OCI-LY3 (cell line): ENCODE measurements around the gene DHX29.

ENCODE experiments used
- H2AFZ ChIP-seq: fragments of 200-600, 300-600 bp; shearing (Covaris generic); 2 replicates; pipeline ENCODE4 v1.6.0; 2014; ENCODE audit warnings: antibody characterized with exemption, low read depth, low read length
- H3K27ac ChIP-seq: fragments of 200-600, 300-600 bp; sonication (generic); 2 replicates; pipeline ENCODE4 v1.5.1; 2014; ENCODE audit warnings: mild to moderate bottlenecking, low read length, moderate library complexity, mixed read lengths
- H3K27me3 ChIP-seq: fragments of 200-600, 300-600 bp; sonication (generic); 2 replicates; pipeline ENCODE4 v1.6.1; 2014; ENCODE audit warnings: low read depth, low read length, mixed read lengths
- H3K36me3 ChIP-seq: fragments of 200-600, 300-600 bp; sonication (generic); replicated peaks from 2 replicates; pipeline ENCODE3; 2014; ENCODE audit warnings: low read depth, low read length, mixed read lengths
- H3K4me1 ChIP-seq: fragments of 300-600, 200-600 bp; sonication (generic); 2 replicates; pipeline ENCODE4 v1.6.1; 2014; ENCODE audit warnings: low read length, mixed read lengths
- H3K4me2 ChIP-seq: fragments of 200-600, 300-600 bp; sonication (generic); 2 replicates; pipeline ENCODE4 v1.6.1; 2014; ENCODE audit warnings: low read length, mixed read lengths
- H3K4me3 ChIP-seq: fragments of 300-600, 200-600 bp; sonication (generic); 2 replicates; pipeline ENCODE4 v1.5.1; 2014; ENCODE audit warnings: antibody characterized with exemption, mild to moderate bottlenecking, low read length, moderate library complexity
- H3K79me2 ChIP-seq: fragments of 300-600, 200-600 bp; shearing (Covaris generic); 2 replicates; pipeline ENCODE4 v1.6.1; 2014; ENCODE audit warnings: mild to moderate bottlenecking, low read length, mixed read lengths
- H3K9ac ChIP-seq: fragments of 300-600, 200-600 bp; shearing (Covaris generic); 2 replicates; pipeline ENCODE4 v1.6.0; 2014; ENCODE audit warnings: mild to moderate bottlenecking, low read length, moderate library complexity
- H3K9me3 ChIP-seq: fragments of 200-600, 300-600 bp; shearing (Covaris generic); 2 replicates; pipeline ENCODE4 v1.6.1; 2014; ENCODE audit warnings: low read length, mixed read lengths; ENCODE audit not compliant: insufficient read depth
- H4K20me1 ChIP-seq: fragments of 200-600, 300-600 bp; sonication (generic); 2 replicates; pipeline ENCODE4 v1.6.1; 2016; ENCODE audit warnings: low read length, mixed read lengths; ENCODE audit not compliant: insufficient read depth
- EZH2phosphoT487 ChIP-seq: fragments of 200-600 bp; shearing (Covaris generic); IDR thresholded peaks from 2 replicates; pipeline ENCODE4 v1.6.1; 2018; ENCODE audit warnings: antibody characterized with exemption, mixed run types, low read depth
- TF ChIP-seq, protein P1 (sequence below): fragments of 200-600, 300-600 bp; sonication (generic); IDR thresholded peaks from 2 replicates; pipeline ENCODE4 v1.5.1; 2014; ENCODE audit warnings: antibody characterized with exemption, low read length, low read depth

Gene DHX29

DNA sequence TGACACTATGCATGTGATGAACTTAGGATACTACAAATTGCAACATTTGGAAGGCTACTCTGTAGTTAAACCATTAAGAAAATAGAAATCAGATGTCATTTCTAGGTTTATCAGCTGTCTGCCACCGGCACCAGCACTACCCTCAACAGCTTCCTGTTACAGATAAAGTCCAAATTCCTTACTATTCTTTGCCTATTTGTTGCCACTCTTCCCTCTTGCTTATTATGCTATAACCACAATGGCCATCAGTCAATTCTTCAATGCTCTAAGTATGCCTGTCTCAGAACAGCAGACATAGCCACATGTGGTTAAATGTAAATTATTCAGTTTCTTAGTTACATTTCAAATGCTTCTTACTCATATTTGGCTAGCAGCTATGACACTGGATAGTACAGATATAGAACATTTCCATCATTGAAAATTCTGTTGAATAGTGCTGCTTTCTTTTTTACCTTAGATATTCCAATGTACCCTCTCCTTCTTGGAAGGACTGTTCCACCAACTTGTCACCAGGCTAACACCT is 21.0 kb downstream of the DHX29 start:
- Histone ChIP-seq H2AFZ (no peak overlapping the region), H3K79me2 (no peaks in the 10 kb centered on the region), H4K20me1 (no peaks in the 10 kb centered on the region), H3K27me3 (no peaks in the 10 kb centered on the region), H3K9me3 (no peaks in the 10 kb centered on the region), H3K36me3 (peaks cover 3% of the 10 kb centered on the region), H3K4me1 (no peaks in the 10 kb centered on the region), H3K27ac (no peak overlapping the region), H3K9ac (no peak overlapping the region), H3K4me2 (no peak overlapping the region), H3K4me3 (no peak overlapping the region)
- TF ChIP-seq, protein P1, sequence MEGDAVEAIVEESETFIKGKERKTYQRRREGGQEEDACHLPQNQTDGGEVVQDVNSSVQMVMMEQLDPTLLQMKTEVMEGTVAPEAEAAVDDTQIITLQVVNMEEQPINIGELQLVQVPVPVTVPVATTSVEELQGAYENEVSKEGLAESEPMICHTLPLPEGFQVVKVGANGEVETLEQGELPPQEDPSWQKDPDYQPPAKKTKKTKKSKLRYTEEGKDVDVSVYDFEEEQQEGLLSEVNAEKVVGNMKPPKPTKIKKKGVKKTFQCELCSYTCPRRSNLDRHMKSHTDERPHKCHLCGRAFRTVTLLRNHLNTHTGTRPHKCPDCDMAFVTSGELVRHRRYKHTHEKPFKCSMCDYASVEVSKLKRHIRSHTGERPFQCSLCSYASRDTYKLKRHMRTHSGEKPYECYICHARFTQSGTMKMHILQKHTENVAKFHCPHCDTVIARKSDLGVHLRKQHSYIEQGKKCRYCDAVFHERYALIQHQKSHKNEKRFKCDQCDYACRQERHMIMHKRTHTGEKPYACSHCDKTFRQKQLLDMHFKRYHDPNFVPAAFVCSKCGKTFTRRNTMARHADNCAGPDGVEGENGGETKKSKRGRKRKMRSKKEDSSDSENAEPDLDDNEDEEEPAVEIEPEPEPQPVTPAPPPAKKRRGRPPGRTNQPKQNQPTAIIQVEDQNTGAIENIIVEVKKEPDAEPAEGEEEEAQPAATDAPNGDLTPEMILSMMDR: no peak
- TF ChIP-seq EZH2phosphoT487: no peak

DNA sequence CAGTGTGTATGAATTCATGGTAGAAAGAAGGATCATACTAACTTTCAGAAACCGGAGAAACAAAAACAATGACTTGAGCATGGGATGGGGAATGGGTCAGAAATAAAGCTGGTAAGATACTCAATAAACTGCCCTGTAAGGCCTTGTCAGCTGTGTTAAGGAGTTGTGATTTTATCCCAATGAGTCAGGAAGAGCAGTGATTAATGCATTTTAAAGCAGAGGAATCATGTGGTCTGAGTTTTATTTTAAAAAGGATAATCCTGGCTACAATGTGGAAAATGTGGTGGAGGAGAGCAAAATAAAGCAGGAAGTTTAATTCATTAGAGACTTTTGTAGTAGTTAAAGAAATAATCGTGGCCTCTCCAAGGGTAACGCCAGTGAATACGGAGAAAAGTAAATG is 28.7 kb downstream of the DHX29 start:
- no peak for TF ChIP-seq EZH2phosphoT487
- TF ChIP-seq, protein P1: no peak
- peaks cover 6% of the 10 kb centered on the region for H3K36me3 ChIP-seq
- no peak overlapping the region for H3K4me2 ChIP-seq
- H3K27ac ChIP-seq: no peak overlapping the region
- H3K9me3 ChIP-seq: no peaks in the 10 kb centered on the region
- H2AFZ ChIP-seq: no peak overlapping the region
- H3K79me2 ChIP-seq: no peaks in the 10 kb centered on the region
- H3K4me3 ChIP-seq: no peak overlapping the region
- no peaks in the 10 kb centered on the region for H3K4me1 ChIP-seq
- H3K9ac ChIP-seq: no peak overlapping the region
- H4K20me1 ChIP-seq: no peaks in the 10 kb centered on the region
- H3K27me3 ChIP-seq: no peaks in the 10 kb centered on the region

DNA sequence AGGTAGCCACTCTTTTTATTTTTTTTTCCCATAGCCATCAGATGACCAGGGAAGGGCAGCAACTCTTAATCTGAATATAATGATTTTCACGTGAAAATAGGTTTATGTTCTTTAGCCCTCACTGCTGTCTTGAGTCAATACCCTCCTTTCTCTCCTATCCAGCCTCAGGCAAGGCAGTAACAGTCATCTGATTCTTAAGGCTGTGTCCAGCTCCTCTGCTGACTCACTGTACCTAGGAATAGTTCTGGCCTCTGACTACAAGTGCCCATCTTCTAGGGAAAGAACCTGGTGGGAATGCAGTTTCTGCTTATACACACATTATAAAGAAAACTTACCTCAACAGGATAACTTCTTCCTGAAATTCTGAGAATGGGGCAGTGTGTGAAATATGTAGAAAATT is 30.7 kb downstream of the DHX29 start:
- Histone ChIP-seq H3K9ac (no peak overlapping the region), H2AFZ (no peak overlapping the region)
- TF ChIP-seq, protein P1: no peak
- TF ChIP-seq EZH2phosphoT487: no peak

DNA sequence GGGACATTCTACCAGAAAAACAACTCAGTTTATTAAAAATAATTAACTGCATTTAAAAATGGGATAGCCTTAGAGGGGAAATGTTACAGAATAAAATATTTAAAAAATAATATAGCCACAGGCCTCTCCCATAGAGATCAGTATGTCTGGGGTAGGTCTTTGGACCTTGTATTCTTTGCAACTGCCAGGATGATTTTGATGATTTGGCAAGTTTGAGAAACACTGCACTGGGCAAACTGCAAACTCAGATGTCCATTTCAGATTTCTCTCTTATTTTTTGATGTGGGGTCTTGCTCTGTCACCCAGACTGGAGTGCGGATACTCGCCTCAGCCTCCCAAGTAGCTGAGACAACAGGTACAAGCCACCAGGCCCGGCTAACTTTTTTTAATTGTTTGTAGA is 49.2 kb downstream of the DHX29 start:
- TF ChIP-seq, protein P1: no peak
- no peak for TF ChIP-seq EZH2phosphoT487
- H3K4me2 ChIP-seq: no peak overlapping the region
- no peaks in the 10 kb centered on the region for H3K27me3 ChIP-seq
- H3K9ac ChIP-seq: no peak overlapping the region
- H3K9me3 ChIP-seq: no peaks in the 10 kb centered on the region
- no peak overlapping the region for H3K27ac ChIP-seq
- no peak overlapping the region for H2AFZ ChIP-seq
- H4K20me1 ChIP-seq: no peaks in the 10 kb centered on the region
- H3K79me2 ChIP-seq: no peaks in the 10 kb centered on the region
- no peaks in the 10 kb centered on the region for H3K4me1 ChIP-seq
- no peak overlapping the region for H3K4me3 ChIP-seq
- H3K36me3 ChIP-seq: peaks cover 16% of the 10 kb centered on the region

More for the DNA sequence above, 30.7 kb downstream of the DHX29 start:
- peaks cover 13% of the 10 kb centered on the region for H3K36me3 ChIP-seq
- no peak overlapping the region for H3K27ac ChIP-seq
- H3K79me2 ChIP-seq: no peaks in the 10 kb centered on the region
- no peaks in the 10 kb centered on the region for H4K20me1 ChIP-seq
- H3K9me3 ChIP-seq: no peaks in the 10 kb centered on the region
- H3K4me1 ChIP-seq: no peaks in the 10 kb centered on the region
- H3K4me2 ChIP-seq: no peak overlapping the region
- no peaks in the 10 kb centered on the region for H3K27me3 ChIP-seq
- no peak overlapping the region for H3K4me3 ChIP-seq
